Coronary artery (tissue), 2 donors: ENCODE results near the gene GBP5.

Source experiments
- DNase-seq: peaks from one replicate; pipeline ENCODE4 v3.0.0-alpha.2; 2017; ENCODE audit warnings: low spot score
- H3K27ac ChIP-seq, 2 donors: fragments of 200-600 bp; sonication (generic); one replicate each; pipeline ENCODE4 v1.5.1; 2016 to 2019
- H3K4me3 ChIP-seq: fragments of 200-600 bp; sonication (generic); 2 replicates; pipeline ENCODE4 v1.5.1; 2016; ENCODE audit warnings: mild to moderate bottlenecking, moderate library complexity
- TF ChIP-seq, protein P1 (sequence below): fragments of 200-600 bp; sonication (generic); IDR thresholded peaks from one replicate; pipeline ENCODE4 v1.5.1; 2019; ENCODE audit warnings: antibody characterized with exemption

Gene GBP5

DNA sequence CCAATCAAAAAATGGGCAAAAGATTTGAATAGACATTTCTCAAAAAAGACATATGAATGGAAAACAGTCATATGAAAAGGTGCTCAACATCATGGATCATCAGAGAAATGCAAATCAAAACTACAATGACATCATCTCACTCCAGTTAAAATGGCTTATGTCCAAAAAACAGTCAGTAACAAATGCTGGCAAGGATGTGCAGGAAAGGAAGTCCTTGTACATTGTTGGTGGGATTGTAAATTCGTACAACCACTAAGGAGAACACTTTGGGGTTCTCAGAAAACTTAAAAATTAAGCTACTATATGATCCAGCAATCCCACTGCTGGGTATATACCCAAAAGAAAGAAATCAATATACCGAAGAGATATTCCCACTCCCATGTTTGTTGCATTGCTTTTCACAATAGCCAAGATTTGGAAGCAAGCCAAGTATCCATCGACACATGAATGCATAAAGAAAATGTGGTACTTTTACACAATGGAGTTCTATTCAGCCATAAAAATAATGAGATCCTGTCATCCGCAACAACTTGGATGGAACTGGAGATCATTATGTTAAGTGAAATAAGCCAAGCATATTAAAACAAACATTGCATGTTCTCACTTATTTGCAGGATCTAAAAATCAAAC, 17.9 kb downstream of the GBP5 start:
- H3K4me3 ChIP-seq = no peak overlapping the region
- TF ChIP-seq, protein P1, sequence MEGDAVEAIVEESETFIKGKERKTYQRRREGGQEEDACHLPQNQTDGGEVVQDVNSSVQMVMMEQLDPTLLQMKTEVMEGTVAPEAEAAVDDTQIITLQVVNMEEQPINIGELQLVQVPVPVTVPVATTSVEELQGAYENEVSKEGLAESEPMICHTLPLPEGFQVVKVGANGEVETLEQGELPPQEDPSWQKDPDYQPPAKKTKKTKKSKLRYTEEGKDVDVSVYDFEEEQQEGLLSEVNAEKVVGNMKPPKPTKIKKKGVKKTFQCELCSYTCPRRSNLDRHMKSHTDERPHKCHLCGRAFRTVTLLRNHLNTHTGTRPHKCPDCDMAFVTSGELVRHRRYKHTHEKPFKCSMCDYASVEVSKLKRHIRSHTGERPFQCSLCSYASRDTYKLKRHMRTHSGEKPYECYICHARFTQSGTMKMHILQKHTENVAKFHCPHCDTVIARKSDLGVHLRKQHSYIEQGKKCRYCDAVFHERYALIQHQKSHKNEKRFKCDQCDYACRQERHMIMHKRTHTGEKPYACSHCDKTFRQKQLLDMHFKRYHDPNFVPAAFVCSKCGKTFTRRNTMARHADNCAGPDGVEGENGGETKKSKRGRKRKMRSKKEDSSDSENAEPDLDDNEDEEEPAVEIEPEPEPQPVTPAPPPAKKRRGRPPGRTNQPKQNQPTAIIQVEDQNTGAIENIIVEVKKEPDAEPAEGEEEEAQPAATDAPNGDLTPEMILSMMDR = no peak
- H3K27ac ChIP-seq = no peak overlapping the region
- no peak for DNase-seq

DNA sequence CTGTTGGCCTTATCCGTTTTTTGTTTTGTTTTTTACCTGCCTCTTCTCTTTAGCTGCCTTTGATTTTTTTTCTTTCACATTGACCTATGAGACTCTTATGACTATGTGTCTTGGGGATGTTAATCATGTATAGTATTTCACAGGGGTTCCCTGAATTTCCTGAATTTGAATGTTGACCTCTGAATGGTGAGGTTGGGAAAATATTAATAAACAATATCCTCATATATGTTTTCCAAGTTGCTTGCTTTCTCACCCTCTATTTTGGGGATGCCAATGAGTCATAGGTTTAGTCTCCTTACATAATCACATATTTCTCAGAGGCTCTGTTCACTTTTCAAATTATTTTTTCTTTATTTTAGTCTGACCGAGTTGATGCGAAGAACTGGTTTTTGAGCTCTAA, 29.6 kb downstream of the GBP5 start:
- H3K4me3 ChIP-seq = no peak overlapping the region
- TF ChIP-seq, protein P1 = no peak
- DNase-seq = no peak
- H3K27ac ChIP-seq = no peak overlapping the region
